K562 (cell line): Measurements from ENCODE around the gene THG1L. TPM values are rescaled to one million over a fixed set of nuclear protein-coding genes. Genes with fewer than 3 reads are reported as not detected.

Experiments
- HDAC8 ChIP-seq: fragments of 450-650 bp; IDR thresholded peaks from 2 replicates; pipeline ENCODE4 v1.6.1; 2016; ENCODE audit warnings: mild to moderate bottlenecking, missing genetic modification characterization, moderate library complexity, missing compliant biosample characterization
- HMGN3 ChIP-seq: IDR thresholded peaks from 2 replicates; pipeline ENCODE4 v1.6.1; 2011; ENCODE audit warnings: borderline replicate concordance, low read depth, mild to moderate bottlenecking, mixed read lengths, low read length; ENCODE audit not compliant: insufficient read length; ENCODE audit errors: extremely low read depth
- HNRNPH1 ChIP-seq: fragments of 200-400 bp; formaldehyde crosslinking; optimal IDR thresholded peaks from 2 replicates; pipeline ENCODE3; 2017; ENCODE audit warnings: low read depth, mild to moderate bottlenecking, low read length, moderate library complexity
- MTA2 ChIP-seq: fragments of 450-650 bp; IDR thresholded peaks from 2 replicates; pipeline ENCODE4 v1.6.1; 2016; ENCODE audit warnings: low read depth
- NFYB ChIP-seq: IDR thresholded peaks from 2 replicates; pipeline ENCODE4 v1.6.1; 2011; ENCODE audit warnings: mild to moderate bottlenecking, moderate library complexity; ENCODE audit not compliant: insufficient read length; ENCODE audit errors: extremely low read depth
- POLR2B ChIP-seq: fragments of 450-650 bp; IDR thresholded peaks from 2 replicates; pipeline ENCODE4 v1.6.1; 2018; ENCODE audit warnings: low read depth; ENCODE audit not compliant: partially characterized antibody
- POU5F1 ChIP-seq: fragments of 150-350 bp; IDR thresholded peaks from 2 replicates; pipeline ENCODE4 v1.6.1; 2014; ENCODE audit warnings: borderline replicate concordance, low read length, low read depth, mild to moderate bottlenecking; ENCODE audit not compliant: partially characterized antibody
- PYGO2 ChIP-seq: fragments of 450-650 bp; IDR thresholded peaks from 2 replicates; pipeline ENCODE4 v1.6.1; 2016; ENCODE audit warnings: mild to moderate bottlenecking, missing genetic modification characterization, moderate library complexity, missing compliant biosample characterization
- RFX5 ChIP-seq: IDR thresholded peaks from 2 replicates; pipeline ENCODE4 v1.6.1; 2011; ENCODE audit warnings: low read depth, mild to moderate bottlenecking, improper control_type of control experiment, low read length
- SNRNP70 ChIP-seq: fragments of 200-400 bp; formaldehyde crosslinking; optimal IDR thresholded peaks from 2 replicates; pipeline ENCODE3; 2017; ENCODE audit warnings: low read depth, low read length
- SUPT5H ChIP-seq: fragments of 450-650 bp; IDR thresholded peaks from 2 replicates; pipeline ENCODE4 v1.6.1; 2016
- XRCC5 ChIP-seq: fragments of 200-400 bp; formaldehyde crosslinking; IDR thresholded peaks from 2 replicates; pipeline ENCODE4 v1.6.1; 2017; ENCODE audit warnings: low read depth, mild to moderate bottlenecking, low read length
- ZNF124 ChIP-seq: sonication (generic); formaldehyde crosslinking; IDR thresholded peaks from 2 replicates; pipeline ENCODE4 v1.8.1; 2022; ENCODE audit warnings: missing genetic modification reagents
- ZNF586 ChIP-seq: fragments of 450-650 bp; formaldehyde crosslinking; conservative IDR thresholded peaks from 2 replicates; pipeline ENCODE4 v1.4.0; 2020; ENCODE audit warnings: mild to moderate bottlenecking, moderate library complexity
- ZNF785 ChIP-seq: fragments of 250-450 bp; sonication (Bioruptor Pico); IDR thresholded peaks from 2 replicates; pipeline ENCODE4 v1.4.0; 2020; ENCODE audit warnings: mild to moderate bottlenecking
- polyA plus RNA-seq, 8 experiments: library from polyadenylated mRNA; depleted of rRNA in 4 of 8; stranded (reverse) in 5 of 8; unstranded in 3 of 8; fragments of >200 nt; fragmentation: Nextera tagmentation in 2 of 8; fragmentation: Illumina TruSeq in 1 of 8; extraction: Ambion mirVana in 2 of 8; extraction: Trizol in 1 of 8; gene quantifications; 2 replicates each; pipeline versions ENCODE4 v1.2.1 to v1.2.3, GENCODE V29; 2011 to 2014; ENCODE audit warnings: inconsistent platforms in 1 of 8, missing spikeins in 1 of 8
- total RNA-seq, 7 experiments: library from RNA; depleted of rRNA in 6 of 7; stranded (reverse); fragments of >200 nt in 6 of 7; fragmentation: Illumina TruSeq in 2 of 7; extraction: Trizol in 2 of 7; gene quantifications; 2 replicates each; pipeline versions ENCODE4 v1.2.1 to v1.2.3, GENCODE V29; 2011 to 2021; ENCODE audit warnings: low replicate concordance in 1 of 7
- TF ChIP-seq, protein P1 (sequence below): fragments of 250-450 bp; sonication (Bioruptor Pico); IDR thresholded peaks from 2 replicates; pipeline ENCODE4 v1.4.0; 2020; ENCODE audit warnings: mild to moderate bottlenecking, moderate library complexity
- TF ChIP-seq, protein P2 (sequence below): fragments of 250-450 bp; sonication (Bioruptor Pico); IDR thresholded peaks from 2 replicates; pipeline ENCODE4 v1.5.0; 2021; ENCODE audit warnings: mild to moderate bottlenecking, borderline replicate concordance
- TF ChIP-seq, protein P3 (sequence below): fragments of 250-450 bp; sonication (Bioruptor Pico); IDR thresholded peaks from 2 replicates; pipeline ENCODE4 v1.8.0; 2021; ENCODE audit warnings: moderate library complexity, mild to moderate bottlenecking, inconsistent platforms
- TF ChIP-seq, protein P4 (sequence below): sonication (generic); IDR thresholded peaks from 2 replicates; pipeline ENCODE4 v1.6.1; 2016

The THG1L gene
- total and polyA plus RNA-seq, 9 of the 15 experiments (the other 6 are each of a cell fraction or from before 2014, with no cell fraction given), result 21.8 to 40.7 (median 28.0) TPM

DNA sequence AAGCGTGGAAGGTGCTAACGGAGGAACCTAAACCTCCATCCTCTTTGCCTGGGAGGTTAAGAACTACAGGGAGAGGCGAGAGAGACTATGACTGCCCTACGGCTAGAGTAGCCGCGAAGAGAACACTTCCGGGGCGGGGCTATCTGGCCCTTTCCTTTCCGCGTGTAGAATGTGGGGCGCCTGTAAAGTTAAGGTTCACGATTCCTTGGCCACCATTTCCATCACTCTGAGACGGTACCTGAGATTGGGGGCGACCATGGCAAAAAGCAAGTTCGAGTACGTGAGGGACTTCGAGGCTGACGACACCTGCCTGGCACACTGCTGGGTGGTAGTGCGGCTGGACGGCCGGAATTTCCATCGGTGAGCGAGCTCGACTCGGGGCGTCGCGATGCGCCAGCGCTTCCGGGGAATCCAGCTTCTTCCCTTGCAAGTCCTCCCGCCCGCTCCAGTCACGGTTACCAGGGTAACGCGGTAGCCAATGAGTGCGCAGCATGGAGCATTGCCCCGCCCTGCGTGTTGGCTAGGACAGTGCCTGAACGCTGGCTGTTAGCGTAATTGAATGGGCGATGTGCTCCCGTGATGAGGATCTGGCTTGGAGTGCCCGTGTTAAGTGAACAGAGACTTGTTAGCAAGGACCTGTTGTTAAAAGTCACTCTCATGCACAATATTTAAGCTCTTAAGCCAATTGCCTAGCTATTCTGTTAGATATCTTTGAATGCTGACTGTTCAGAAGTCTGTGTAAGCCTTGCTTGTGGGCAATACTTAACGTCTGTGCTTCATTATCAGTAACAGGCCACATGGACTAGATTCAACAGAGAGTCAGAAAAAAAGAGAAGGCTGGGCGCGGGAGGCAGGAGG lies at the start of gene THG1L (continued):
- TF ChIP-seq, protein P1, sequence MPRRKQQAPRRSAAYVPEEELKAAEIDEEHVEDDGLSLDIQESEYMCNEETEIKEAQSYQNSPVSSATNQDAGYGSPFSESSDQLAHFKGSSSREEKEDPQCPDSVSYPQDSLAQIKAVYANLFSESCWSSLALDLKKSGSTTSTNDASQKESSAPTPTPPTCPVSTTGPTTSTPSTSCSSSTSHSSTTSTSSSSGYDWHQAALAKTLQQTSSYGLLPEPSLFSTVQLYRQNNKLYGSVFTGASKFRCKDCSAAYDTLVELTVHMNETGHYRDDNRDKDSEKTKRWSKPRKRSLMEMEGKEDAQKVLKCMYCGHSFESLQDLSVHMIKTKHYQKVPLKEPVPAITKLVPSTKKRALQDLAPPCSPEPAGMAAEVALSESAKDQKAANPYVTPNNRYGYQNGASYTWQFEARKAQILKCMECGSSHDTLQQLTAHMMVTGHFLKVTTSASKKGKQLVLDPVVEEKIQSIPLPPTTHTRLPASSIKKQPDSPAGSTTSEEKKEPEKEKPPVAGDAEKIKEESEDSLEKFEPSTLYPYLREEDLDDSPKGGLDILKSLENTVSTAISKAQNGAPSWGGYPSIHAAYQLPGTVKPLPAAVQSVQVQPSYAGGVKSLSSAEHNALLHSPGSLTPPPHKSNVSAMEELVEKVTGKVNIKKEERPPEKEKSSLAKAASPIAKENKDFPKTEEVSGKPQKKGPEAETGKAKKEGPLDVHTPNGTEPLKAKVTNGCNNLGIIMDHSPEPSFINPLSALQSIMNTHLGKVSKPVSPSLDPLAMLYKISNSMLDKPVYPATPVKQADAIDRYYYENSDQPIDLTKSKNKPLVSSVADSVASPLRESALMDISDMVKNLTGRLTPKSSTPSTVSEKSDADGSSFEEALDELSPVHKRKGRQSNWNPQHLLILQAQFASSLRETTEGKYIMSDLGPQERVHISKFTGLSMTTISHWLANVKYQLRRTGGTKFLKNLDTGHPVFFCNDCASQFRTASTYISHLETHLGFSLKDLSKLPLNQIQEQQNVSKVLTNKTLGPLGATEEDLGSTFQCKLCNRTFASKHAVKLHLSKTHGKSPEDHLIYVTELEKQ (CRISPR knock-in tag), result no peak
- TF ChIP-seq HMGN3 (no peak), ZNF124 (no peak), NFYB (peak; percentile 64), HNRNPH1 (no peak), SNRNP70 (no peak), RFX5 (no peak), XRCC5 (peak; percentile 17; the same call in 1 of the 2 replicates), ZNF586 (CRISPR knock-in tag) (no peak), MTA2 (0 out of 2 replicates have a peak, but pooled peaks have one; percentile 28), SUPT5H (peak; percentile 89), ZNF785 (CRISPR knock-in tag) (no peak), POU5F1 (no peak), POLR2B (peak; percentile 78), HDAC8 (tag) (no peak), PYGO2 (tag) (no peak)
- TF ChIP-seq, protein P2, sequence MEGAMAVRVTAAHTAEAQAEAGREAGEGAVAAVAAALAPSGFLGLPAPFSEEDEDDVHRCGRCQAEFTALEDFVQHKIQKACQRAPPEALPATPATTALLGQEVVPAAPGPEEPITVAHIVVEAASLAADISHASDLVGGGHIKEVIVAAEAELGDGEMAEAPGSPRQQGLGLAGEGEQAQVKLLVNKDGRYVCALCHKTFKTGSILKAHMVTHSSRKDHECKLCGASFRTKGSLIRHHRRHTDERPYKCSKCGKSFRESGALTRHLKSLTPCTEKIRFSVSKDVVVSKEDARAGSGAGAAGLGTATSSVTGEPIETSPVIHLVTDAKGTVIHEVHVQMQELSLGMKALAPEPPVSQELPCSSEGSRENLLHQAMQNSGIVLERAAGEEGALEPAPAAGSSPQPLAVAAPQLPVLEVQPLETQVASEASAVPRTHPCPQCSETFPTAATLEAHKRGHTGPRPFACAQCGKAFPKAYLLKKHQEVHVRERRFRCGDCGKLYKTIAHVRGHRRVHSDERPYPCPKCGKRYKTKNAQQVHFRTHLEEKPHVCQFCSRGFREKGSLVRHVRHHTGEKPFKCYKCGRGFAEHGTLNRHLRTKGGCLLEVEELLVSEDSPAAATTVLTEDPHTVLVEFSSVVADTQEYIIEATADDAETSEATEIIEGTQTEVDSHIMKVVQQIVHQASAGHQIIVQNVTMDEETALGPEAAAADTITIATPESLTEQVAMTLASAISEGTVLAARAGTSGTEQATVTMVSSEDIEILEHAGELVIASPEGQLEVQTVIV (CRISPR knock-in tag), result no peak
- TF ChIP-seq, protein P3, sequence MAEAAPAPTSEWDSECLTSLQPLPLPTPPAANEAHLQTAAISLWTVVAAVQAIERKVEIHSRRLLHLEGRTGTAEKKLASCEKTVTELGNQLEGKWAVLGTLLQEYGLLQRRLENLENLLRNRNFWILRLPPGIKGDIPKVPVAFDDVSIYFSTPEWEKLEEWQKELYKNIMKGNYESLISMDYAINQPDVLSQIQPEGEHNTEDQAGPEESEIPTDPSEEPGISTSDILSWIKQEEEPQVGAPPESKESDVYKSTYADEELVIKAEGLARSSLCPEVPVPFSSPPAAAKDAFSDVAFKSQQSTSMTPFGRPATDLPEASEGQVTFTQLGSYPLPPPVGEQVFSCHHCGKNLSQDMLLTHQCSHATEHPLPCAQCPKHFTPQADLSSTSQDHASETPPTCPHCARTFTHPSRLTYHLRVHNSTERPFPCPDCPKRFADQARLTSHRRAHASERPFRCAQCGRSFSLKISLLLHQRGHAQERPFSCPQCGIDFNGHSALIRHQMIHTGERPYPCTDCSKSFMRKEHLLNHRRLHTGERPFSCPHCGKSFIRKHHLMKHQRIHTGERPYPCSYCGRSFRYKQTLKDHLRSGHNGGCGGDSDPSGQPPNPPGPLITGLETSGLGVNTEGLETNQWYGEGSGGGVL (CRISPR knock-in tag), result no peak
- TF ChIP-seq, protein P4, sequence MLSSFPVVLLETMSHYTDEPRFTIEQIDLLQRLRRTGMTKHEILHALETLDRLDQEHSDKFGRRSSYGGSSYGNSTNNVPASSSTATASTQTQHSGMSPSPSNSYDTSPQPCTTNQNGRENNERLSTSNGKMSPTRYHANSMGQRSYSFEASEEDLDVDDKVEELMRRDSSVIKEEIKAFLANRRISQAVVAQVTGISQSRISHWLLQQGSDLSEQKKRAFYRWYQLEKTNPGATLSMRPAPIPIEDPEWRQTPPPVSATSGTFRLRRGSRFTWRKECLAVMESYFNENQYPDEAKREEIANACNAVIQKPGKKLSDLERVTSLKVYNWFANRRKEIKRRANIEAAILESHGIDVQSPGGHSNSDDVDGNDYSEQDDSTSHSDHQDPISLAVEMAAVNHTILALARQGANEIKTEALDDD, result no peak
